ENCODE data around the gene UNK. TPM values are rescaled to one million over a fixed set of nuclear protein-coding genes. Genes with fewer than 3 reads are reported as not detected.
A peak's percentile ranks its signal among the peaks of the same experiment; 100 is the strongest.

Gene UNK
- polyA plus RNA-seq, 1 donor: 35.7 TPM

- peaks cover 95% of the 10 kb centered on the region for H3K36me3 ChIP-seq (ENCODE audit: control insufficient read depth, insufficient read depth, low read length)
- no peak overlapping the region for H3K27ac ChIP-seq (ENCODE audit: low read length)
These were observed 36.9 kb downstream of the UNK start for GRCh38 chr17:75821552-75821951.

GRCh38 chr17:75822119-75822799, 37.7 kb downstream of the UNK start:
- no CpG with 5 or more reads among the region's 18 CpGs for WGBS (ENCODE audit: insufficient coverage, low lambda C conversion rate)
- Histone ChIP-seq H3K4me1 (ENCODE audit: control insufficient read depth, insufficient read depth, low read length) (no peaks in the 10 kb centered on the region), H3K4me3 (ENCODE audit: low read length) (no peak overlapping the region), H3K27ac (ENCODE audit: low read length) (no peak overlapping the region), H3K27me3 (ENCODE audit: control insufficient read depth, insufficient read depth, low read length) (no peaks in the 10 kb centered on the region), H3K36me3 (ENCODE audit: control insufficient read depth, insufficient read depth, low read length) (peaks cover 92% of the 10 kb centered on the region), H3K9me3 (ENCODE audit: control insufficient read depth, low read depth, low read length) (peaks cover 3% of the 10 kb centered on the region)
- DNase-seq: no peak

More at GRCh38 chr17:75821552-75821951, 36.9 kb downstream of the UNK start:
- no peaks in the 10 kb centered on the region for H3K27me3 ChIP-seq (ENCODE audit: control insufficient read depth, insufficient read depth, low read length)
- H3K4me3 ChIP-seq (ENCODE audit: low read length): no peak overlapping the region
- WGBS (ENCODE audit: insufficient coverage, low lambda C conversion rate): no CpG with 5 or more reads among the region's 7 CpGs
- H3K9me3 ChIP-seq (ENCODE audit: control insufficient read depth, low read depth, low read length): peaks cover 3% of the 10 kb centered on the region
- DNase-seq: no peak
- no peaks in the 10 kb centered on the region for H3K4me1 ChIP-seq (ENCODE audit: control insufficient read depth, insufficient read depth, low read length)

- DNase-seq: no peak
- H3K4me1 ChIP-seq (ENCODE audit: control insufficient read depth, insufficient read depth, low read length): peaks cover 2% of the 10 kb centered on the region
- no peak overlapping the region for H3K27ac ChIP-seq (ENCODE audit: low read length)
- peaks cover 3% of the 10 kb centered on the region for H3K9me3 ChIP-seq (ENCODE audit: control insufficient read depth, low read depth, low read length)
- no peaks in the 10 kb centered on the region for H3K27me3 ChIP-seq (ENCODE audit: control insufficient read depth, insufficient read depth, low read length)
- H3K4me3 ChIP-seq (ENCODE audit: low read length): no peak overlapping the region
- peaks cover 87% of the 10 kb centered on the region for H3K36me3 ChIP-seq (ENCODE audit: control insufficient read depth, insufficient read depth, low read length)
- no CpG with 5 or more reads among the region's 3 CpGs for WGBS (ENCODE audit: insufficient coverage, low lambda C conversion rate)
These were observed 38.2 kb downstream of the UNK start for GRCh38 chr17:75822800-75823166.

GRCh38 chr17:75823257-75824041, 38.8 kb downstream of the UNK start:
- Histone ChIP-seq H3K9me3 (ENCODE audit: control insufficient read depth, low read depth, low read length) (peaks cover 3% of the 10 kb centered on the region), H3K36me3 (ENCODE audit: control insufficient read depth, insufficient read depth, low read length) (peaks cover 81% of the 10 kb centered on the region), H3K27ac (ENCODE audit: low read length) (no peak overlapping the region), H3K4me1 (ENCODE audit: control insufficient read depth, insufficient read depth, low read length) (peaks cover 7% of the 10 kb centered on the region), H3K27me3 (ENCODE audit: control insufficient read depth, insufficient read depth, low read length) (no peaks in the 10 kb centered on the region), H3K4me3 (ENCODE audit: low read length) (no peak overlapping the region)
- no peak for DNase-seq
- WGBS (ENCODE audit: insufficient coverage, low lambda C conversion rate): no CpG with 5 or more reads among the region's 28 CpGs

GRCh38 chr17:75824050-75824552, 39.5 kb downstream of the UNK start:
- no peak for DNase-seq
- Histone ChIP-seq H3K36me3 (ENCODE audit: control insufficient read depth, insufficient read depth, low read length) (peaks cover 74% of the 10 kb centered on the region), H3K27ac (ENCODE audit: low read length) (no peak overlapping the region), H3K9me3 (ENCODE audit: control insufficient read depth, low read depth, low read length) (peaks cover 3% of the 10 kb centered on the region), H3K27me3 (ENCODE audit: control insufficient read depth, insufficient read depth, low read length) (no peaks in the 10 kb centered on the region), H3K4me1 (ENCODE audit: control insufficient read depth, insufficient read depth, low read length) (peaks cover 7% of the 10 kb centered on the region), H3K4me3 (ENCODE audit: low read length) (no peak overlapping the region)
- WGBS (ENCODE audit: insufficient coverage, low lambda C conversion rate): no CpG with 5 or more reads among the region's 13 CpGs

- no peak for DNase-seq
- no peak overlapping the region for H3K27ac ChIP-seq (ENCODE audit: low read length)
These were observed 40.1 kb downstream of the UNK start for GRCh38 chr17:75824666-75825065.

GRCh38 chr17:75825149-75825552, 40.5 kb downstream of the UNK start:
- DNase-seq: no peak
- peaks cover 3% of the 10 kb centered on the region for H3K9me3 ChIP-seq (ENCODE audit: control insufficient read depth, low read depth, low read length)
- no peaks in the 10 kb centered on the region for H3K27me3 ChIP-seq (ENCODE audit: control insufficient read depth, insufficient read depth, low read length)
- no peak overlapping the region for H3K27ac ChIP-seq (ENCODE audit: low read length)
- WGBS (ENCODE audit: insufficient coverage, low lambda C conversion rate): no CpG with 5 or more reads among the region's 13 CpGs
- H3K36me3 ChIP-seq (ENCODE audit: control insufficient read depth, insufficient read depth, low read length): peaks cover 64% of the 10 kb centered on the region
- no peak overlapping the region for H3K4me3 ChIP-seq (ENCODE audit: low read length)
- H3K4me1 ChIP-seq (ENCODE audit: control insufficient read depth, insufficient read depth, low read length): peaks cover 7% of the 10 kb centered on the region

More at GRCh38 chr17:75824666-75825065, 40.1 kb downstream of the UNK start:
- Histone ChIP-seq H3K4me3 (ENCODE audit: low read length) (no peak overlapping the region), H3K4me1 (ENCODE audit: control insufficient read depth, insufficient read depth, low read length) (peaks cover 7% of the 10 kb centered on the region), H3K9me3 (ENCODE audit: control insufficient read depth, low read depth, low read length) (peaks cover 3% of the 10 kb centered on the region), H3K27me3 (ENCODE audit: control insufficient read depth, insufficient read depth, low read length) (no peaks in the 10 kb centered on the region), H3K36me3 (ENCODE audit: control insufficient read depth, insufficient read depth, low read length) (peaks cover 68% of the 10 kb centered on the region)
- no CpG with 5 or more reads among the region's 2 CpGs for WGBS (ENCODE audit: insufficient coverage, low lambda C conversion rate)

- H3K4me3 ChIP-seq (ENCODE audit: low read length): no peak overlapping the region
- H3K4me1 ChIP-seq (ENCODE audit: control insufficient read depth, insufficient read depth, low read length): peaks cover 7% of the 10 kb centered on the region
- H3K27ac ChIP-seq (ENCODE audit: low read length): no peak overlapping the region
- no peak for DNase-seq
- H3K36me3 ChIP-seq (ENCODE audit: control insufficient read depth, insufficient read depth, low read length): peaks cover 56% of the 10 kb centered on the region
- H3K9me3 ChIP-seq (ENCODE audit: control insufficient read depth, low read depth, low read length): peaks cover 3% of the 10 kb centered on the region
- no peaks in the 10 kb centered on the region for H3K27me3 ChIP-seq (ENCODE audit: control insufficient read depth, insufficient read depth, low read length)
- WGBS (ENCODE audit: insufficient coverage, low lambda C conversion rate): no CpG with 5 or more reads among the region's 12 CpGs
These were observed 41.3 kb downstream of the UNK start for GRCh38 chr17:75825748-75826370.

- 80% methylated on average over 1 of the region's 14 CpGs for WGBS (ENCODE audit: insufficient coverage, low lambda C conversion rate)
These were observed 42.1 kb downstream of the UNK start for GRCh38 chr17:75826561-75827307.

More at GRCh38 chr17:75826561-75827307, 42.1 kb downstream of the UNK start:
- no peak overlapping the region for H3K4me3 ChIP-seq (ENCODE audit: low read length)
- peak overlapping the region; percentile 23 for H3K27ac ChIP-seq (ENCODE audit: low read length)
- DNase-seq: no peak
- H3K36me3 ChIP-seq (ENCODE audit: control insufficient read depth, insufficient read depth, low read length): peaks cover 48% of the 10 kb centered on the region
- peaks cover 3% of the 10 kb centered on the region for H3K9me3 ChIP-seq (ENCODE audit: control insufficient read depth, low read depth, low read length)
- no peaks in the 10 kb centered on the region for H3K27me3 ChIP-seq (ENCODE audit: control insufficient read depth, insufficient read depth, low read length)
- peaks cover 7% of the 10 kb centered on the region for H3K4me1 ChIP-seq (ENCODE audit: control insufficient read depth, insufficient read depth, low read length)
